CD4-positive, alpha-beta T cell treated with Interleukin-4 for 4 hours (primary cell): ENCODE data around the gene NOLC1.

Experiments
- DNase-seq: peaks from one replicate; pipeline ENCODE4 v3.0.0-alpha.2; 2020

The NOLC1 gene

GRCh38 chr10:102151774-102152544, at the start of gene NOLC1:
NOLC1 (plus strand) TSS chr10:102152389; CDS start chr10:102152411, 22 bp downstream.
- peak; percentile 99 for DNase-seq

- no peak for DNase-seq
These were observed 49.8 kb upstream of the NOLC1 start for GRCh38 chr10:102102421-102102820.

GRCh38 chr10:102106998-102107397, 45.2 kb upstream of the NOLC1 start:
- no peak for DNase-seq

GRCh38 chr10:102109166-102110116, 42.7 kb upstream of the NOLC1 start:
- no peak for DNase-seq

- no peak for DNase-seq
These were observed 40.9 kb upstream of the NOLC1 start for GRCh38 chr10:102111276-102111675.

GRCh38 chr10:102112210-102112817, 39.9 kb upstream of the NOLC1 start:
- no peak for DNase-seq

- no peak for DNase-seq
These were observed 38.8 kb upstream of the NOLC1 start for GRCh38 chr10:102113261-102113955.

GRCh38 chr10:102113956-102114857, 38.0 kb upstream of the NOLC1 start:
- no peak for DNase-seq

GRCh38 chr10:102114861-102115618, 37.1 kb upstream of the NOLC1 start:
- peak; percentile 76 for DNase-seq

- no peak for DNase-seq
These were observed 36.4 kb upstream of the NOLC1 start for GRCh38 chr10:102115775-102116174.

GRCh38 chr10:102116656-102117055, 35.5 kb upstream of the NOLC1 start:
- no peak for DNase-seq

- DNase-seq: peak; percentile 57
These were observed 34.6 kb upstream of the NOLC1 start for GRCh38 chr10:102117391-102118159.

- DNase-seq: no peak
These were observed 33.3 kb upstream of the NOLC1 start for GRCh38 chr10:102118867-102119266.

- DNase-seq: peak; percentile 63
These were observed 32.6 kb upstream of the NOLC1 start for GRCh38 chr10:102119417-102120141.

GRCh38 chr10:102120142-102120990, 31.8 kb upstream of the NOLC1 start, which contains the start of gene LDB1:
LDB1 (minus strand) TSS chr10:102120368; CDS start chr10:102120110, 258 bp downstream.
- DNase-seq: peak; percentile 81

- no peak for DNase-seq
These were observed 31.0 kb upstream of the NOLC1 start for GRCh38 chr10:102120991-102121738.

GRCh38 chr10:102121739-102122372, 30.3 kb upstream of the NOLC1 start:
- no peak for DNase-seq
